Mucosa of descending colon (tissue), 3 donors: ENCODE measurements around the gene CLK3. TPM values are rescaled to one million over a fixed set of nuclear protein-coding genes. Genes with fewer than 3 reads are reported as not detected.
"Not testable (repeated sequence)": the region's sequence is repeated elsewhere in the genome, so short reads cannot be mapped to it uniquely, and the experiment has no call there.

Experiments
- ATAC-seq: fragments of 200-7000 bp; cut with Tn5 transposase; one replicate; pipeline ENCODE4 v1.9.1; 2020; ENCODE audit warnings: mild to moderate bottlenecking, moderate library complexity
- DNase-seq, 3 donors: peaks; one replicate each; pipeline ENCODE4 v3.0.0-alpha.2; 2020
- H3K36me3 ChIP-seq: fragments of 200-600 bp; one replicate; pipeline ENCODE4 v1.8.0; 2021; ENCODE audit warnings: low read depth, mild to moderate bottlenecking
- H3K4me1 ChIP-seq: fragments of 200-600 bp; one replicate; pipeline ENCODE4 v1.8.0; 2021; ENCODE audit warnings: low read depth, mild to moderate bottlenecking
- H3K4me3 ChIP-seq: fragments of 200-600 bp; one replicate; pipeline ENCODE4 v1.8.0; 2021; ENCODE audit warnings: mild to moderate bottlenecking
- H3K9me3 ChIP-seq: fragments of 200-600 bp; one replicate; pipeline ENCODE4 v1.8.0; 2021; ENCODE audit warnings: mild to moderate bottlenecking
- CTCF ChIP-seq: fragments of 200-600 bp; IDR thresholded peaks from one replicate; pipeline ENCODE4 v1.8.0; 2022; ENCODE audit warnings: antibody characterized with exemption, mild to moderate bottlenecking
- intact Hi-C, 2 donors: fragments of 100-400 bp; cut with DNase I in 1 of 2; cut with micrococcal nuclease in 1 of 2; formaldehyde crosslinking; loops; one replicate each; pipeline versions ENCODE4 v1.11.0 to v1.11.1; 2022; cut with DNase I, micrococcal nuclease
- total RNA-seq, 3 donors: library from RNA; stranded (reverse); fragmentation: NEBNext Ultra II Directional in 2 of 3; extraction: Animal tissue kit (Norgen Biotek cat#: 25700) in 2 of 3; gene quantifications; one replicate each; pipeline versions ENCODE4 v1.2.1 to v1.2.4, GENCODE V29; 2021 to 2023
- donor health status: DM: no; HTN: no; CAD: no; lungs with moderate emphysema.
- donor health status: DM: no; HTN: no; CAD: no.
- donor health status: DM: no; HTN: yes; CAD: no.

CLK3 gene
- total RNA-seq, 3 donors from 2014 or later: 92.7 to 120 (median 110) TPM

- H3K36me3 ChIP-seq: no peaks in the 10 kb centered on the region
- H3K4me1 ChIP-seq: peaks cover 35% of the 10 kb centered on the region
- H3K4me3 ChIP-seq: no peak overlapping the region
- TF ChIP-seq CTCF: no peak
- DNase-seq: no peak
- no peaks in the 10 kb centered on the region for H3K9me3 ChIP-seq
- intact Hi-C loops: no loop called here
- no peak for ATAC-seq
Observed at GRCh38 chr15:74657846-74658245, 42.2 kb downstream of the CLK3 start.

GRCh38 chr15:74661280-74661679 lies 45.6 kb downstream of the CLK3 start:
- peaks cover 35% of the 10 kb centered on the region for H3K4me1 ChIP-seq
- peak; percentile 62 for ATAC-seq
- DNase-seq, intact Hi-C loops, H3K9me3 ChIP-seq, H3K4me3 ChIP-seq, H3K36me3 ChIP-seq: not testable (repeated sequence)

- DNase-seq: no peak
- Histone ChIP-seq H3K4me3 (no peak overlapping the region), H3K4me1 (peaks cover 29% of the 10 kb centered on the region), H3K36me3 (no peaks in the 10 kb centered on the region), H3K9me3 (no peaks in the 10 kb centered on the region)
- intact Hi-C loops: no loop called here
- no peak for TF ChIP-seq CTCF
- peak; percentile 52 for ATAC-seq
Observed at GRCh38 chr15:74662064-74662860, 46.6 kb downstream of the CLK3 start.

GRCh38 chr15:74663303-74664027 lies 47.8 kb downstream of the CLK3 start:
- no peak for ATAC-seq
- no peak overlapping the region for H3K4me3 ChIP-seq
- no peaks in the 10 kb centered on the region for H3K36me3 ChIP-seq
- TF ChIP-seq CTCF: no peak
- DNase-seq: no peak
- no peaks in the 10 kb centered on the region for H3K9me3 ChIP-seq
- intact Hi-C loops: no loop called here
- peaks cover 26% of the 10 kb centered on the region for H3K4me1 ChIP-seq

GRCh38 chr15:74664028-74664616 lies 48.5 kb downstream of the CLK3 start:
- Histone ChIP-seq H3K4me3 (no peak overlapping the region), H3K4me1 (peaks cover 26% of the 10 kb centered on the region), H3K9me3 (no peaks in the 10 kb centered on the region), H3K36me3 (no peaks in the 10 kb centered on the region)
- DNase-seq (peak; percentile 67 to 72 (median 70)), ATAC-seq (peak; percentile 93)
- TF ChIP-seq CTCF: no peak
- intact Hi-C loops: no loop called here

- H3K4me1 ChIP-seq: peaks cover 26% of the 10 kb centered on the region
- intact Hi-C loops: no loop called here
- H3K36me3 ChIP-seq: no peaks in the 10 kb centered on the region
- DNase-seq (no peak), ATAC-seq (no peak)
- no peaks in the 10 kb centered on the region for H3K9me3 ChIP-seq
- TF ChIP-seq CTCF: no peak
- H3K4me3 ChIP-seq: no peak overlapping the region
Observed at GRCh38 chr15:74664670-74665069, 49.0 kb downstream of the CLK3 start.
